Loucy (cell line): ENCODE measurements around the gene ZNF283.

Experiments used
- H2AFZ ChIP-seq: fragments of 200-600 bp; sonication (generic); 2 replicates; pipeline ENCODE4 v1.6.0; 2016; ENCODE audit warnings: antibody characterized with exemption, mild to moderate bottlenecking, low read length, moderate library complexity
- H3F3A ChIP-seq: fragments of 200-600 bp; 2 replicates; pipeline ENCODE4 v1.6.0; 2016; ENCODE audit warnings: antibody characterized with exemption, low read depth, mild to moderate bottlenecking
- H3K27me3 ChIP-seq: fragments of 200-600 bp; sonication (generic); 2 replicates; pipeline ENCODE4 v1.6.1; 2014; ENCODE audit warnings: low read length, mild to moderate bottlenecking; ENCODE audit not compliant: insufficient read depth, poor library complexity, severe bottlenecking
- H3K36me3 ChIP-seq: fragments of 200-600 bp; sonication (generic); 2 replicates; pipeline ENCODE4 v1.6.1; 2016; ENCODE audit warnings: low read length; ENCODE audit not compliant: insufficient read depth
- H3K4me1 ChIP-seq: fragments of 200-600 bp; sonication (generic); 2 replicates; pipeline ENCODE4 v1.5.1; 2014; ENCODE audit warnings: low read length, mild to moderate bottlenecking; ENCODE audit not compliant: insufficient read depth, poor library complexity, severe bottlenecking
- H3K4me2 ChIP-seq: fragments of 200-600 bp; sonication (generic); 2 replicates; pipeline ENCODE4 v1.6.0; 2014; ENCODE audit warnings: antibody characterized with exemption, low read length, low read depth, mild to moderate bottlenecking; ENCODE audit not compliant: poor library complexity, severe bottlenecking
- H3K4me3 ChIP-seq: fragments of 200-600 bp; sonication (generic); 2 replicates; pipeline ENCODE4 v1.5.1; 2014; ENCODE audit warnings: low read length, mild to moderate bottlenecking, mixed read lengths; ENCODE audit not compliant: poor library complexity, severe bottlenecking
- H3K79me2 ChIP-seq: fragments of 200-600 bp; sonication (generic); 2 replicates; pipeline ENCODE4 v1.6.1; 2014; ENCODE audit warnings: low read length; ENCODE audit not compliant: insufficient read depth
- H3K9ac ChIP-seq: fragments of 200-600 bp; sonication (generic); 2 replicates; pipeline ENCODE4 v1.6.0; 2014; ENCODE audit warnings: mild to moderate bottlenecking, low read depth, low read length, moderate library complexity; ENCODE audit not compliant: poor library complexity, severe bottlenecking
- H3K9me2 ChIP-seq: fragments of 200-600 bp; sonication (generic); replicated peaks from 2 replicates; pipeline ENCODE4 v1.6.1; 2016; ENCODE audit warnings: low read depth, low read length, mixed read lengths
- H3K9me3 ChIP-seq: fragments of 200-600 bp; sonication (generic); 2 replicates; pipeline ENCODE4 v1.6.1; 2014; ENCODE audit warnings: mild to moderate bottlenecking, antibody characterized with exemption, low read length, low read depth; ENCODE audit not compliant: insufficient read depth
- H4K20me1 ChIP-seq: fragments of 200-600 bp; sonication (generic); 2 replicates; pipeline ENCODE4 v1.6.0; 2014; ENCODE audit warnings: antibody characterized with exemption, low read length, mild to moderate bottlenecking; ENCODE audit not compliant: insufficient read depth, poor library complexity, severe bottlenecking
- CTCF ChIP-seq: fragments of 200-600 bp; sonication (generic); conservative IDR thresholded peaks from 2 replicates; pipeline ENCODE4 v1.5.1; 2014; ENCODE audit warnings: mild to moderate bottlenecking, antibody characterized with exemption, low read length
- EZH2phosphoT487 ChIP-seq: fragments of 200-600 bp; IDR thresholded peaks from 2 replicates; pipeline ENCODE4 v1.6.1; 2018; ENCODE audit warnings: antibody characterized with exemption, mild to moderate bottlenecking, moderate library complexity, borderline replicate concordance

The ZNF283 gene

GRCh38 chr19:43839139-43839538 is 12.0 kb downstream of the ZNF283 start:
- Histone ChIP-seq H3K36me3 (peaks cover 42% of the 10 kb centered on the region; the same call in 1 of the 2 replicates), H3K4me2 (no peak overlapping the region), H3K9me2 (no peaks in the 10 kb centered on the region), H3K4me1 (no peaks in the 10 kb centered on the region), H3F3A (no peaks in the 10 kb centered on the region), H4K20me1 (no peaks in the 10 kb centered on the region), H3K79me2 (no peaks in the 10 kb centered on the region), H3K9ac (no peak overlapping the region), H2AFZ (no peak overlapping the region), H3K9me3 (peaks cover 26% of the 10 kb centered on the region), H3K27me3 (no peaks in the 10 kb centered on the region), H3K4me3 (no peak overlapping the region)
- TF ChIP-seq CTCF: no peak
- TF ChIP-seq EZH2phosphoT487: no peak

- peaks cover 32% of the 10 kb centered on the region for H3K9me3 ChIP-seq
- H3K4me2 ChIP-seq: no peak overlapping the region
- H3K36me3 ChIP-seq: peaks cover 27% of the 10 kb centered on the region; the same call in 1 of the 2 replicates
- no peaks in the 10 kb centered on the region for H3K4me1 ChIP-seq
- no peak overlapping the region for H3K4me3 ChIP-seq
- H3K9me2 ChIP-seq: no peaks in the 10 kb centered on the region
- H2AFZ ChIP-seq: no peak overlapping the region
- TF ChIP-seq EZH2phosphoT487 (no peak), CTCF (no peak)
- H3K27me3 ChIP-seq: no peaks in the 10 kb centered on the region
- no peaks in the 10 kb centered on the region for H3K79me2 ChIP-seq
- no peak overlapping the region for H3K9ac ChIP-seq
- no peaks in the 10 kb centered on the region for H4K20me1 ChIP-seq
- no peaks in the 10 kb centered on the region for H3F3A ChIP-seq
Observed at GRCh38 chr19:43842007-43842406, 14.9 kb downstream of the ZNF283 start.

- Histone ChIP-seq H3K4me3 (no peak overlapping the region), H3K4me1 (no peaks in the 10 kb centered on the region), H2AFZ (no peak overlapping the region), H3K36me3 (peaks cover 14% of the 10 kb centered on the region; the same call in 1 of the 2 replicates), H3K9me2 (no peaks in the 10 kb centered on the region), H3K9ac (no peak overlapping the region), H4K20me1 (no peaks in the 10 kb centered on the region), H3K79me2 (no peaks in the 10 kb centered on the region), H3K9me3 (peaks cover 25% of the 10 kb centered on the region), H3F3A (no peaks in the 10 kb centered on the region), H3K4me2 (no peak overlapping the region), H3K27me3 (no peaks in the 10 kb centered on the region)
- no peak for TF ChIP-seq CTCF
- TF ChIP-seq EZH2phosphoT487: no peak
Observed at GRCh38 chr19:43847246-43847645, 20.1 kb downstream of the ZNF283 start.
